ENCODE results near the gene MKX. TPM values are rescaled to one million over a fixed set of nuclear protein-coding genes. Genes with fewer than 3 reads are reported as not detected.

MKX gene
- total and polyA plus RNA-seq, 9 of the 15 experiments (the other 6 are each of a cell fraction or from before 2014, with no cell fraction given), result 0.07 TPM; not detected in 7

- Histone ChIP-seq H3K9ac (ENCODE audit: insufficient read depth in 1 of 2, low read depth in 2 of 2, low read length in 2 of 2) (no peak overlapping the region), H3K9me3 (replicated peaks; ENCODE audit: control insufficient read depth, insufficient read depth, low read depth, low read length) (no peaks in the 10 kb centered on the region), H3K4me2 (ENCODE audit: insufficient read depth, low read length) (no peak overlapping the region), H3K27me3 (ENCODE audit: control insufficient read depth in 2 of 2, insufficient read depth in 2 of 2, low read length in 2 of 2) (peaks cover 3 to 5% of the 10 kb centered on the region in 2 experiments; a peak in 2 of 5 replicates), H3K4me3 (no peak overlapping the region), H3K36me3 (ENCODE audit: control insufficient read depth, insufficient read depth, low read length) (no peaks in the 10 kb centered on the region), H3K79me2 (ENCODE audit: control insufficient read depth, insufficient read depth, low read length) (no peaks in the 10 kb centered on the region), H3K4me1 (replicated peaks in 1 of 2; ENCODE audit: control insufficient read depth in 2 of 2, insufficient read depth in 2 of 2, low read length in 2 of 2) (no peaks in the 10 kb centered on the region), H3K9me1 (ENCODE audit: control insufficient read depth, insufficient read depth, low read length) (no peaks in the 10 kb centered on the region), H4K20me1 (replicated peaks; ENCODE audit: control insufficient read depth, insufficient read depth, low read length) (no peaks in the 10 kb centered on the region), H3K27ac (ENCODE audit: extremely low read depth, low read depth, low read length) (no peak overlapping the region), H2AFZ (ENCODE audit: low read depth, low read length) (no peak overlapping the region)
- FAIRE-seq, result no peak
- POLR2A ChIA-PET, result no interaction called here
- no peak for ATAC-seq
- CTCF ChIA-PET (ENCODE audit: low intra/inter-chr PET ratio), result no interaction called here
- intact Hi-C loops (cut with micrococcal nuclease), result no loop called here
- DNase-seq (ENCODE audit: extremely low read depth in 1 of 4, low spot score in 3 of 4), result no peak
- 0% methylated on average over 4 of the region's 4 CpGs for WGBS (ENCODE audit: insufficient coverage, low coverage, missing lambda C conversion rate)
- no TSS peak for BruUV-seq (replicated peaks)
- in situ Hi-C loops (cut with MboI), result no loop called here
- TF ChIP-seq ZFP36 (IDR thresholded peaks at IDR 0.05; ENCODE audit: low read depth, low read length, partially characterized antibody), result no peak
- TF ChIP-seq MGA (IDR thresholded peaks at IDR 0.05), result no peak
- TF ChIP-seq FOXK2 (conservative IDR thresholded peaks at IDR 0.05 in 1 of 2, IDR thresholded peaks at IDR 0.05 in 1 of 2; ENCODE audit: low read depth in 2 of 2), result no peak
- no peak for TF ChIP-seq ZNF766 (CRISPR knock-in tag; conservative IDR thresholded peaks at IDR 0.05)
- TF ChIP-seq ZNF609 (CRISPR knock-in tag; IDR thresholded peaks at IDR 0.05; ENCODE audit: borderline replicate concordance), result no peak
- no peak for TF ChIP-seq NRF1 (conservative IDR thresholded peaks at IDR 0.05 in 1 of 2, IDR thresholded peaks at IDR 0.05 in 1 of 2)
- no peak for TF ChIP-seq SMARCA5 (IDR thresholded peaks at IDR 0.05)
Measured at GRCh38 chr10:27671821-27672220, 73.8 kb downstream of the MKX start.
